GM23338 (cell line): Measurements from ENCODE around the gene AKR1C2. TPM values are rescaled to one million over a fixed set of nuclear protein-coding genes. Genes with fewer than 3 reads are reported as not detected.
"Not testable (repeated sequence)": the region's sequence is repeated elsewhere in the genome, so short reads cannot be mapped to it uniquely, and the experiment has no call there.

Experiments
- ATAC-seq: fragments of 200-7000 bp; cut with Tn5 transposase; 3 replicates; pipeline ENCODE4 v1.9.1; 2020
- DNase-seq: peaks from one replicate; pipeline ENCODE4 v3.0.0-alpha.2; 2015; ENCODE audit warnings: low spot score
- H2AFZ ChIP-seq: fragments of 200-600 bp; sonication (generic); 2 replicates; pipeline ENCODE4 v1.8.0; 2016; ENCODE audit warnings: antibody characterized with exemption, mild to moderate bottlenecking, moderate library complexity
- H3F3A ChIP-seq: fragments of 200-600 bp; sonication (generic); replicated peaks from 2 replicates; pipeline ENCODE4 v1.8.0; 2017; ENCODE audit warnings: antibody characterized with exemption, mixed run types, low read depth
- H3K27ac ChIP-seq: fragments of 200-600 bp; sonication (generic); 2 replicates; pipeline ENCODE4 v1.6.1; 2016; ENCODE audit warnings: low read depth
- H3K27me3 ChIP-seq: fragments of 200-600 bp; sonication (generic); 2 replicates; pipeline ENCODE4 v1.8.0; 2016; ENCODE audit warnings: mild to moderate bottlenecking, mixed run types, moderate library complexity; ENCODE audit not compliant: insufficient read depth
- H3K36me3 ChIP-seq: fragments of 200-600 bp; sonication (generic); 2 replicates; pipeline ENCODE4 v1.8.0; 2016; ENCODE audit warnings: mild to moderate bottlenecking; ENCODE audit not compliant: insufficient read depth
- H3K4me1 ChIP-seq: fragments of 200-600 bp; sonication (generic); 2 replicates; pipeline ENCODE4 v1.8.0; 2016; ENCODE audit warnings: mild to moderate bottlenecking, moderate library complexity; ENCODE audit not compliant: insufficient read depth
- H3K4me2 ChIP-seq: fragments of 200-600 bp; sonication (generic); 2 replicates; pipeline ENCODE4 v1.7.1; 2017; ENCODE audit warnings: mixed run types
- H3K4me3 ChIP-seq: fragments of 200-600 bp; sonication (generic); 2 replicates; pipeline ENCODE4 v1.6.1; 2016; ENCODE audit warnings: mixed run types
- H3K79me2 ChIP-seq: fragments of 200-600 bp; sonication (generic); replicated peaks from 2 replicates; pipeline ENCODE4 v1.8.0; 2017; ENCODE audit warnings: mild to moderate bottlenecking; ENCODE audit not compliant: insufficient read depth
- H3K9me2 ChIP-seq: fragments of 200-600 bp; sonication (generic); 2 replicates; pipeline ENCODE4 v1.8.0; 2017; ENCODE audit not compliant: insufficient read depth
- H4K20me1 ChIP-seq: fragments of 200-600 bp; sonication (generic); replicated peaks from 2 replicates; pipeline ENCODE4 v1.8.0; 2017; ENCODE audit warnings: mild to moderate bottlenecking; ENCODE audit not compliant: insufficient read depth
- H3K27ac Mint-ChIP-seq: 2 replicates; pipeline ENCODE4 v1.8.0; 2020; ENCODE audit warnings: inconsistent platforms, mild to moderate bottlenecking, moderate library complexity, mixed read lengths
- H3K27me3 Mint-ChIP-seq: 3 replicates; pipeline ENCODE4 v1.8.0; 2022; ENCODE audit warnings: low read depth, mild to moderate bottlenecking, moderate library complexity, mixed read lengths, inconsistent platforms; ENCODE audit not compliant: insufficient read depth, poor library complexity
- H3K36me3 Mint-ChIP-seq: 3 replicates; pipeline ENCODE4 v1.8.0; 2021; ENCODE audit warnings: low read depth, mild to moderate bottlenecking, inconsistent platforms, moderate library complexity, mixed read lengths
- H3K4me1 Mint-ChIP-seq: 3 replicates; pipeline ENCODE4 v1.8.0; 2020; ENCODE audit warnings: mild to moderate bottlenecking, inconsistent platforms, mixed read lengths
- H3K4me3 Mint-ChIP-seq: 3 replicates; pipeline ENCODE4 v1.8.0; 2021; ENCODE audit warnings: moderate library complexity, mild to moderate bottlenecking, inconsistent platforms, mixed read lengths
- H3K9me3 Mint-ChIP-seq: 3 replicates; pipeline ENCODE4 v1.8.0; 2020; ENCODE audit warnings: moderate library complexity, mild to moderate bottlenecking, inconsistent platforms, mixed read lengths
- ZNF462 ChIP-seq: fragments of 250-450 bp; sonication (Bioruptor Pico); IDR thresholded peaks from 2 replicates; pipeline ENCODE4 v1.5.0; 2020; ENCODE audit warnings: mild to moderate bottlenecking, moderate library complexity
- polyA plus RNA-seq: library from polyadenylated mRNA; unstranded; fragments of >200 nt; fragmentation: Nextera tagmentation; extraction: Ambion mirVana; gene quantifications from 2 replicates; pipeline ENCODE4 v1.2.1, GENCODE V29; 2016
- total RNA-seq: library from RNA; depleted of rRNA; stranded (reverse); fragments of >200 nt; shearing (Covaris generic); gene quantifications from 2 replicates; pipeline ENCODE4 v1.2.3, GENCODE V29; 2014

The AKR1C2 gene
- total and polyA plus RNA-seq, 2 experiments from 2014 or later = 0.35 to 0.86 TPM

- no peak for TF ChIP-seq ZNF462 (CRISPR knock-in tag)
These were observed 26.6 kb downstream of the AKR1C2 start (continued) for GRCh38 chr10:4977025-4977424.

GRCh38 chr10:4974400-4974799 is 29.3 kb downstream of the AKR1C2 start:
- H3K9me3 Mint-ChIP-seq, H3K27ac Mint-ChIP-seq, H3K4me1 Mint-ChIP-seq, H3K27me3 ChIP-seq, H3K4me1 ChIP-seq, H3K36me3 Mint-ChIP-seq, H3K4me2 ChIP-seq, H3K4me3 Mint-ChIP-seq, H3K36me3 ChIP-seq, H3F3A ChIP-seq, DNase-seq, H3K27me3 Mint-ChIP-seq, H4K20me1 ChIP-seq, H3K79me2 ChIP-seq, ATAC-seq, H2AFZ ChIP-seq, H3K27ac ChIP-seq, H3K9me2 ChIP-seq, H3K4me3 ChIP-seq: not testable (repeated sequence)

GRCh38 chr10:4973294-4973693 is 30.4 kb downstream of the AKR1C2 start:
- H3K36me3 Mint-ChIP-seq = not testable (repeated sequence)

GRCh38 chr10:4972369-4973142 is 31.1 kb downstream of the AKR1C2 start:
- not testable (repeated sequence) for H3K27me3 Mint-ChIP-seq, H3K27me3 ChIP-seq, H3K4me3 Mint-ChIP-seq, H3K79me2 ChIP-seq, H3K4me1 ChIP-seq, ATAC-seq, H3F3A ChIP-seq, H2AFZ ChIP-seq, H4K20me1 ChIP-seq, H3K4me1 Mint-ChIP-seq, H3K36me3 Mint-ChIP-seq, H3K27ac ChIP-seq, DNase-seq, H3K9me2 ChIP-seq, H3K9me3 Mint-ChIP-seq, H3K36me3 ChIP-seq, H3K4me3 ChIP-seq, H3K27ac Mint-ChIP-seq, H3K4me2 ChIP-seq

More at GRCh38 chr10:4973294-4973693, 30.4 kb downstream of the AKR1C2 start:
- not testable (repeated sequence) for H3K4me3 Mint-ChIP-seq, H3K4me1 ChIP-seq, H3K36me3 ChIP-seq, H3K4me2 ChIP-seq, H3F3A ChIP-seq, H3K9me3 Mint-ChIP-seq, H3K27ac Mint-ChIP-seq, H3K79me2 ChIP-seq, H3K9me2 ChIP-seq, H3K27me3 Mint-ChIP-seq, H3K27me3 ChIP-seq, DNase-seq, H3K27ac ChIP-seq, H2AFZ ChIP-seq, H3K4me1 Mint-ChIP-seq, H4K20me1 ChIP-seq, H3K4me3 ChIP-seq, ATAC-seq

- not testable (repeated sequence) for H3K4me2 ChIP-seq, H3F3A ChIP-seq, H3K4me1 Mint-ChIP-seq, H3K4me3 Mint-ChIP-seq, H3K4me3 ChIP-seq, H3K9me2 ChIP-seq, H3K27me3 ChIP-seq, H4K20me1 ChIP-seq, H3K27ac Mint-ChIP-seq, H3K36me3 Mint-ChIP-seq, DNase-seq, H3K79me2 ChIP-seq, H2AFZ ChIP-seq, H3K9me3 Mint-ChIP-seq, H3K27ac ChIP-seq, ATAC-seq, H3K4me1 ChIP-seq, H3K27me3 Mint-ChIP-seq, H3K36me3 ChIP-seq
These were observed 33.3 kb downstream of the AKR1C2 start for GRCh38 chr10:4970362-4970761.
